Liver (tissue), 9 donors: ENCODE results near the gene PSMC4. TPM values are rescaled to one million over a fixed set of nuclear protein-coding genes. Genes with fewer than 3 reads are reported as not detected.
A peak's percentile ranks its signal among the peaks of the same experiment; 100 is the strongest.

Source experiments
- DNase-seq: peaks from one replicate; pipeline ENCODE4 v3.0.0-alpha.2; 2017; ENCODE audit warnings: low spot score
- H3K27ac ChIP-seq, 2 donors: one replicate each; pipeline ENCODE4 v1.7.0; 2013; ENCODE audit warnings: inconsistent platforms in 2 of 2, low read length in 2 of 2, control low read depth in 1 of 2, low read depth in 1 of 2, mild to moderate bottlenecking in 1 of 2
- H3K27me3 ChIP-seq, 4 donors: one replicate each; pipeline versions ENCODE4 v1.6.1 to v1.7.0; 2013; ENCODE audit warnings: low read length in 3 of 4, inconsistent platforms in 1 of 4, mild to moderate bottlenecking in 1 of 4, moderate library complexity in 1 of 4; ENCODE audit not compliant: control insufficient read depth in 4 of 4, insufficient read depth in 4 of 4
- H3K36me3 ChIP-seq, 4 donors: one replicate each; pipeline versions ENCODE4 v1.6.1 to v1.7.0; 2013; ENCODE audit warnings: low read length in 3 of 4, mild to moderate bottlenecking in 3 of 4, low read depth in 1 of 4, moderate library complexity in 1 of 4; ENCODE audit not compliant: control insufficient read depth in 4 of 4, insufficient read depth in 3 of 4
- H3K4me1 ChIP-seq, 4 donors: one replicate each; pipeline versions ENCODE4 v1.6.1 to v1.7.0; 2013; ENCODE audit warnings: low read length in 3 of 4, mild to moderate bottlenecking in 3 of 4, moderate library complexity in 1 of 4; ENCODE audit not compliant: control insufficient read depth in 4 of 4, insufficient read depth in 4 of 4
- H3K4me3 ChIP-seq, 3 donors: one replicate each; pipeline versions ENCODE4 v1.6.1 to v1.7.0; 2013; ENCODE audit warnings: low read length in 3 of 3, control low read depth in 1 of 3, low read depth in 1 of 3, mild to moderate bottlenecking in 1 of 3
- H3K9ac ChIP-seq, 2 donors: one replicate each; pipeline ENCODE4 v1.7.0; 2013; ENCODE audit warnings: low read length in 2 of 2, mild to moderate bottlenecking in 2 of 2, moderate library complexity in 2 of 2, control low read depth in 1 of 2, low read depth in 1 of 2
- H3K9me3 ChIP-seq, 4 donors: one replicate each; pipeline versions ENCODE4 v1.6.1 to v1.7.0; 2013; ENCODE audit warnings: low read length in 3 of 4; ENCODE audit not compliant: control insufficient read depth in 4 of 4
- EGR1 ChIP-seq, 2 donors: IDR thresholded peaks; 2 replicates each; pipeline ENCODE4 v1.6.1; 2016 to 2018; ENCODE audit warnings: antibody characterized with exemption in 2 of 2, low read depth in 2 of 2
- FOXA1 ChIP-seq: IDR thresholded peaks from 2 replicates; pipeline ENCODE4 v1.6.1; 2016; ENCODE audit warnings: antibody characterized with exemption
- GABPA ChIP-seq, 2 donors: IDR thresholded peaks in 1 of 2; conservative IDR thresholded peaks in 1 of 2; 2 replicates each; pipeline ENCODE4 v1.6.1; 2016; ENCODE audit warnings: antibody characterized with exemption in 2 of 2, mild to moderate bottlenecking in 1 of 2, moderate library complexity in 1 of 2
- HNF4A ChIP-seq, 2 donors: conservative IDR thresholded peaks; 2 replicates each; pipeline ENCODE4 v1.6.1; 2016; ENCODE audit warnings: antibody characterized with exemption in 2 of 2, mild to moderate bottlenecking in 2 of 2
- HNF4G ChIP-seq: IDR thresholded peaks from 2 replicates; pipeline ENCODE4 v1.6.1; 2016; ENCODE audit warnings: antibody characterized with exemption
- JUND ChIP-seq, 2 donors: IDR thresholded peaks; 2 replicates each; pipeline ENCODE4 v1.6.1; 2016; ENCODE audit warnings: antibody characterized with exemption in 2 of 2
- NR2F2 ChIP-seq: IDR thresholded peaks from 2 replicates; pipeline ENCODE4 v1.6.1; 2016; ENCODE audit warnings: antibody characterized with exemption
- RAD21 ChIP-seq, 2 donors: IDR thresholded peaks; 2 replicates each; pipeline ENCODE4 v1.6.1; 2016; ENCODE audit warnings: antibody characterized with exemption in 2 of 2, mild to moderate bottlenecking in 2 of 2
- RXRA ChIP-seq, 2 donors: IDR thresholded peaks; 2 replicates each; pipeline ENCODE4 v1.6.1; 2017 to 2018; ENCODE audit warnings: antibody characterized with exemption in 2 of 2, mild to moderate bottlenecking in 1 of 2
- TAF1 ChIP-seq: conservative IDR thresholded peaks from 2 replicates; pipeline ENCODE4 v1.6.1; 2016; ENCODE audit warnings: antibody characterized with exemption, mild to moderate bottlenecking
- YY1 ChIP-seq: IDR thresholded peaks from 2 replicates; pipeline ENCODE4 v1.6.1; 2016; ENCODE audit warnings: antibody characterized with exemption, mild to moderate bottlenecking
- WGBS: extraction: QIAGEN DNeasy Blood & Tissue Kit; methylation state at CpG from one replicate; pipeline ENCODE4 v1.1.7; 2013; 5-methylcytosine and 5-hydroxymethylcytosine counted together
- polyA plus RNA-seq, 2 donors: library from polyadenylated mRNA; stranded (reverse) in 1 of 2; unstranded in 1 of 2; fragments of 200-250 nt in 1 of 2; fragments of >200 nt in 1 of 2; fragmentation: Nextera tagmentation in 1 of 2; extraction: Ambion mirVana in 1 of 2; gene quantifications; one replicate each; pipeline versions ENCODE4 v1.2.1 to v1.2.3, GENCODE V29; 2013 to 2015
- total RNA-seq, 2 donors: library from RNA; depleted of rRNA; stranded (reverse); fragments of >200 nt; gene quantifications; one replicate each; pipeline ENCODE4 v1.2.3, GENCODE V29; 2014
- TF ChIP-seq, protein P1 (sequence below): IDR thresholded peaks from 2 replicates; pipeline ENCODE4 v1.6.1; 2016; ENCODE audit warnings: antibody characterized with exemption
- TF ChIP-seq, protein P2 (sequence below): IDR thresholded peaks from 2 replicates; pipeline ENCODE4 v1.6.1; 2016; ENCODE audit warnings: antibody characterized with exemption
- TF ChIP-seq, protein P3 (sequence below): fragments of 150-350 bp; IDR thresholded peaks from 2 replicates; pipeline ENCODE4 v1.5.1; 2017; ENCODE audit warnings: improper control_type of control experiment, low read depth, low read length; ENCODE audit not compliant: missing input control
- TF ChIP-seq, protein P4 (sequence below): IDR thresholded peaks from 2 replicates; pipeline ENCODE4 v1.6.1; 2016; ENCODE audit warnings: antibody characterized with exemption, mild to moderate bottlenecking
- donor health status: healthy.
- donor health status: healthy.
- donor health status: healthy.
- donor health status: healthy.
- donor health status: healthy.

Gene PSMC4
- total and polyA plus RNA-seq, 4 donors = 46.0 to 89.3 (median 79.7) TPM

DNA sequence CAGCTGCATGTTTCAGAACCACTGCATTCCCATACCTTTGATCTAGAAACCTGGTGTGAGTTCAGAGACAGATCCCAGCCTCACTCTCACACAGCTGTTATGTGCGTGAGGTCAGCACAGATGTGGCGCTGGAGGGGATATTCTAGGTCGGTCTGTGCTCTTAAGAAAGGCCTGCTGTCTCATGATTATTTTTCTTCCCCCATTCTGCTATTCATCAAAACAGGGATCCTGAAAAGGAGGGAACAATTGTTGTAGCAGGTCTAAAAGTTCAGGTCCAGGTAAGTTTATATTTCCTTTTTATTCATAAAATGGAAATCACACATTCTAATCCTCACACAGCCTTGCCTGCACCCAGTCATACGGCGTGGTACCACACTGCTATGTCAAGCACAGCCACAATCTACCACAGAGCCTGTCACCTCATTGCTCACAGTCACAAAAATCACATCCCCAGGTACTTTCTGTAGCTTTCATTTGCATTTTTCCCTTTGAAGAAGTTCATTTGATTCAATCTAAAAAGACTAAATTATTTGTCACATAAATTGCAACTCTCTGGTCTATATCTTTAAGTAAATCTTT lies 26.8 kb downstream of the PSMC4 start:
- DNase-seq = no peak
- peak overlapping the region; percentile 84 to 87 for H3K27ac ChIP-seq
- peak overlapping the region; percentile 58 to 98 (median 94) for H3K4me3 ChIP-seq
- peak overlapping the region; percentile 68 to 96 for H3K9ac ChIP-seq
- TF ChIP-seq JUND (IDR thresholded peaks at IDR 0.05) (no peak), GABPA (IDR thresholded peaks at IDR 0.05 in 1 of 2, conservative IDR thresholded peaks at IDR 0.05 in 1 of 2) (no peak), HNF4G (no peak), TAF1 (no peak)
- TF ChIP-seq, protein P1, sequence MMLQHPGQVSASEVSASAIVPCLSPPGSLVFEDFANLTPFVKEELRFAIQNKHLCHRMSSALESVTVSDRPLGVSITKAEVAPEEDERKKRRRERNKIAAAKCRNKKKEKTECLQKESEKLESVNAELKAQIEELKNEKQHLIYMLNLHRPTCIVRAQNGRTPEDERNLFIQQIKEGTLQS = no peak
- 65% methylated on average over 5 of the region's 5 CpGs for WGBS
- H3K36me3 ChIP-seq = peaks cover 0 to 4% (median 0%) of the 10 kb centered on the region in 4 donors
- peaks cover 0 to 2% (median 1%) of the 10 kb centered on the region in 4 donors for H3K9me3 ChIP-seq
- peaks cover 5 to 15% (median 8%) of the 10 kb centered on the region in 4 donors for H3K4me1 ChIP-seq
- H3K27me3 ChIP-seq = no peaks in the 10 kb centered on the region

DNA sequence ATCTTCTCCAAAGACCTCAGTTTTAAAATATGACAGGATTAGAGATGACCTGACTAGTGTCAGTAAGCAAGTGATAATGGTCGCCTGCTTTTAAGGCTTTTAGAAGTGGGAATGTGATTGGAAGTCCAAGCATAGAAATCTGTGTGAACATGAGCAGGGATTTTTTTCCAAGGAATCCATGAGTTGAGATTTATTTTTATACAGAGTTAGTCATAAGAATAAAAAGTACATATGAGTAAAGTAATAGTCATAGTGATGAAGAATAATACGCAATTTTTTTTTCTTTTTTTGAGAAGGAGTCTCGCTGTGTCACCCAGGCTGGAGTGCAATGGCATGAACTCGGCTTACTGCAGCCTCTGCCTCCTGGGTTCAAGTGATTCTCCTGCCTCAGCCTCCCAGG lies 27.5 kb downstream of the PSMC4 start:
- no peak for DNase-seq
- Histone ChIP-seq H3K27me3 (no peaks in the 10 kb centered on the region), H3K36me3 (peaks cover 0 to 4% (median 0%) of the 10 kb centered on the region in 4 donors), H3K9me3 (peaks cover 0 to 2% (median 0%) of the 10 kb centered on the region in 4 donors), H3K4me3 (no peak overlapping the region), H3K4me1 (peaks cover 5 to 15% (median 8%) of the 10 kb centered on the region in 4 donors), H3K27ac (no peak overlapping the region), H3K9ac (no peak overlapping the region)
- TF ChIP-seq FOXA1 (no peak), RXRA (IDR thresholded peaks at IDR 0.05) (no peak), RAD21 (IDR thresholded peaks at IDR 0.05) (no peak), YY1 (no peak), TAF1 (no peak), NR2F2 (no peak), EGR1 (IDR thresholded peaks at IDR 0.05; ENCODE audit: low read depth in 2 of 2) (no peak)
- TF ChIP-seq, protein P2, sequence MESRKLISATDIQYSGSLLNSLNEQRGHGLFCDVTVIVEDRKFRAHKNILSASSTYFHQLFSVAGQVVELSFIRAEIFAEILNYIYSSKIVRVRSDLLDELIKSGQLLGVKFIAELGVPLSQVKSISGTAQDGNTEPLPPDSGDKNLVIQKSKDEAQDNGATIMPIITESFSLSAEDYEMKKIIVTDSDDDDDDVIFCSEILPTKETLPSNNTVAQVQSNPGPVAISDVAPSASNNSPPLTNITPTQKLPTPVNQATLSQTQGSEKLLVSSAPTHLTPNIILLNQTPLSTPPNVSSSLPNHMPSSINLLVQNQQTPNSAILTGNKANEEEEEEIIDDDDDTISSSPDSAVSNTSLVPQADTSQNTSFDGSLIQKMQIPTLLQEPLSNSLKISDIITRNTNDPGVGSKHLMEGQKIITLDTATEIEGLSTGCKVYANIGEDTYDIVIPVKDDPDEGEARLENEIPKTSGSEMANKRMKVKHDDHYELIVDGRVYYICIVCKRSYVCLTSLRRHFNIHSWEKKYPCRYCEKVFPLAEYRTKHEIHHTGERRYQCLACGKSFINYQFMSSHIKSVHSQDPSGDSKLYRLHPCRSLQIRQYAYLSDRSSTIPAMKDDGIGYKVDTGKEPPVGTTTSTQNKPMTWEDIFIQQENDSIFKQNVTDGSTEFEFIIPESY = no peak
- TF ChIP-seq, protein P3, sequence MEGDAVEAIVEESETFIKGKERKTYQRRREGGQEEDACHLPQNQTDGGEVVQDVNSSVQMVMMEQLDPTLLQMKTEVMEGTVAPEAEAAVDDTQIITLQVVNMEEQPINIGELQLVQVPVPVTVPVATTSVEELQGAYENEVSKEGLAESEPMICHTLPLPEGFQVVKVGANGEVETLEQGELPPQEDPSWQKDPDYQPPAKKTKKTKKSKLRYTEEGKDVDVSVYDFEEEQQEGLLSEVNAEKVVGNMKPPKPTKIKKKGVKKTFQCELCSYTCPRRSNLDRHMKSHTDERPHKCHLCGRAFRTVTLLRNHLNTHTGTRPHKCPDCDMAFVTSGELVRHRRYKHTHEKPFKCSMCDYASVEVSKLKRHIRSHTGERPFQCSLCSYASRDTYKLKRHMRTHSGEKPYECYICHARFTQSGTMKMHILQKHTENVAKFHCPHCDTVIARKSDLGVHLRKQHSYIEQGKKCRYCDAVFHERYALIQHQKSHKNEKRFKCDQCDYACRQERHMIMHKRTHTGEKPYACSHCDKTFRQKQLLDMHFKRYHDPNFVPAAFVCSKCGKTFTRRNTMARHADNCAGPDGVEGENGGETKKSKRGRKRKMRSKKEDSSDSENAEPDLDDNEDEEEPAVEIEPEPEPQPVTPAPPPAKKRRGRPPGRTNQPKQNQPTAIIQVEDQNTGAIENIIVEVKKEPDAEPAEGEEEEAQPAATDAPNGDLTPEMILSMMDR = no peak
- WGBS = 97% methylated on average over 4 of the region's 4 CpGs

DNA sequence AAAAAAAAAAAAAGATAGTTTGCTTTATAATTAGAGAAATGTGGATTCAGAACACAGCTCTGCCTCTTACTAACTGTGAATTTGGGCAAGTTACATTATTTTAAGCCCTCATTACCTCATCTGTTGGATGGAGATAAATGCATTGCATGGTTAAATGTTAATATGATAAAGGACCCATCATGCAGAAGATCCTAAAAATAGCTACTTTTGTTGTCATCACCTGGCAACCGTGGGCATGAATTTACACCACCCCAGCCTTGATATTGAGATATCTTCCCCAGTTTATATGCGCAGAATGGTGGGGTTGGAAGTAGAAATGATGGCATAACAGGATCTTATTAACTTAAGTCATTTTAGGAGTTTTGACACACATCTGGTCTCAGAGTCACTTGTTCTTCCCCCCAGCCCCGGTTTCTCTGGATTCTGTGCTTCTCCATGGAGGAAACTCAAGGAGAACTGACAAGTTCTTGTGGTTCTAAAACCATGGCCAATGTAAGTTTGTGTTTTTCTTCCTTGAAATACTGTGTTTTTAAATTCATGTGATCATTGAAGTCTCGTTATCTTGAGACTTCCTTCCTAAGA lies 34.8 kb downstream of the PSMC4 start:
- 86% methylated on average over 4 of the region's 4 CpGs for WGBS
- H3K27ac ChIP-seq = no peak overlapping the region
- H3K9ac ChIP-seq = no peak overlapping the region
- H3K36me3 ChIP-seq = peaks cover 13 to 49% (median 45%) of the 10 kb centered on the region in 4 donors
- H3K4me3 ChIP-seq = peak overlapping the region in 1 of 3 donors; percentile 9
- DNase-seq = no peak
- H3K27me3 ChIP-seq = no peaks in the 10 kb centered on the region
- no peaks in the 10 kb centered on the region for H3K4me1 ChIP-seq
- peaks cover 4 to 22% (median 9%) of the 10 kb centered on the region in 4 donors for H3K9me3 ChIP-seq
- TF ChIP-seq, protein P1 = no peak
- TF ChIP-seq TAF1 (no peak), RAD21 (IDR thresholded peaks at IDR 0.05) (no peak), EGR1 (IDR thresholded peaks at IDR 0.05; ENCODE audit: low read depth in 2 of 2) (no peak), HNF4G (no peak), HNF4A (conservative IDR thresholded peaks at IDR 0.05) (no peak), NR2F2 (no peak), JUND (IDR thresholded peaks at IDR 0.05) (no peak)
- TF ChIP-seq, protein P4, sequence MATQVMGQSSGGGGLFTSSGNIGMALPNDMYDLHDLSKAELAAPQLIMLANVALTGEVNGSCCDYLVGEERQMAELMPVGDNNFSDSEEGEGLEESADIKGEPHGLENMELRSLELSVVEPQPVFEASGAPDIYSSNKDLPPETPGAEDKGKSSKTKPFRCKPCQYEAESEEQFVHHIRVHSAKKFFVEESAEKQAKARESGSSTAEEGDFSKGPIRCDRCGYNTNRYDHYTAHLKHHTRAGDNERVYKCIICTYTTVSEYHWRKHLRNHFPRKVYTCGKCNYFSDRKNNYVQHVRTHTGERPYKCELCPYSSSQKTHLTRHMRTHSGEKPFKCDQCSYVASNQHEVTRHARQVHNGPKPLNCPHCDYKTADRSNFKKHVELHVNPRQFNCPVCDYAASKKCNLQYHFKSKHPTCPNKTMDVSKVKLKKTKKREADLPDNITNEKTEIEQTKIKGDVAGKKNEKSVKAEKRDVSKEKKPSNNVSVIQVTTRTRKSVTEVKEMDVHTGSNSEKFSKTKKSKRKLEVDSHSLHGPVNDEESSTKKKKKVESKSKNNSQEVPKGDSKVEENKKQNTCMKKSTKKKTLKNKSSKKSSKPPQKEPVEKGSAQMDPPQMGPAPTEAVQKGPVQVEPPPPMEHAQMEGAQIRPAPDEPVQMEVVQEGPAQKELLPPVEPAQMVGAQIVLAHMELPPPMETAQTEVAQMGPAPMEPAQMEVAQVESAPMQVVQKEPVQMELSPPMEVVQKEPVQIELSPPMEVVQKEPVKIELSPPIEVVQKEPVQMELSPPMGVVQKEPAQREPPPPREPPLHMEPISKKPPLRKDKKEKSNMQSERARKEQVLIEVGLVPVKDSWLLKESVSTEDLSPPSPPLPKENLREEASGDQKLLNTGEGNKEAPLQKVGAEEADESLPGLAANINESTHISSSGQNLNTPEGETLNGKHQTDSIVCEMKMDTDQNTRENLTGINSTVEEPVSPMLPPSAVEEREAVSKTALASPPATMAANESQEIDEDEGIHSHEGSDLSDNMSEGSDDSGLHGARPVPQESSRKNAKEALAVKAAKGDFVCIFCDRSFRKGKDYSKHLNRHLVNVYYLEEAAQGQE = no peak
- TF ChIP-seq, protein P3 = no peak
